SK-N-SH (cell line): Measurements from ENCODE around the gene MOV10L1. TPM values are rescaled to one million over a fixed set of nuclear protein-coding genes. Genes with fewer than 3 reads are reported as not detected.

Experiments
- CTCF ChIA-PET: fragments of 300-600, 350-600 bp; formaldehyde crosslinking; extraction: SDS; loops from one replicate; lab custom pipeline; 2021; lab: Yijun Ruan, JAX
- POLR2A ChIA-PET: fragments of 350-600 bp; sonication (Branson Sonifier 250); formaldehyde crosslinking; extraction: SDS; loops from one replicate; lab custom pipeline; 2020; ENCODE audit warnings: antibody characterized with exemption, inconsistent platforms; lab: Yijun Ruan, JAX
- DNase-seq: peaks from one replicate; pipeline ENCODE4 v3.0.0; 2012
- H2AFZ ChIP-seq: fragments of 200-600 bp; sonication (generic); 2 replicates; pipeline ENCODE4 v1.8.1; 2016; ENCODE audit warnings: antibody characterized with exemption, mild to moderate bottlenecking, low read depth
- H3F3A ChIP-seq: fragments of 200-600 bp; sonication (generic); replicated peaks from 2 replicates; pipeline ENCODE3; 2016; ENCODE audit warnings: antibody characterized with exemption, mild to moderate bottlenecking; ENCODE audit not compliant: insufficient read depth
- H3K27ac ChIP-seq, 2 experiments: fragments of 200-500 bp in 1 of 2; fragments of 200-600 bp in 1 of 2; sonication (Bioruptor generic) in 1 of 2; sonication (generic), shearing (Covaris generic) in 1 of 2; 2 replicates each; pipeline versions ENCODE4 v1.5.1 to v1.6.1; 2014 to 2016; ENCODE audit warnings: low read depth in 2 of 2, inconsistent platforms in 1 of 2, low read length in 1 of 2, mild to moderate bottlenecking in 1 of 2, mixed read lengths in 1 of 2
- H3K27me3 ChIP-seq: fragments of 200-600 bp; sonication (generic), shearing (Covaris generic); 2 replicates; pipeline ENCODE4 v1.6.1; 2016; ENCODE audit warnings: mixed run types; ENCODE audit not compliant: insufficient read depth
- H3K36me3 ChIP-seq, 2 experiments: fragments of 200-500 bp in 1 of 2; fragments of 200-600 bp in 1 of 2; sonication (Bioruptor generic) in 1 of 2; sonication (generic) in 1 of 2; replicated peaks in 1 of 2; 2 replicates each; pipeline versions ENCODE3 to v1.5.1; 2014 to 2016; ENCODE audit warnings: low read length in 1 of 2, mild to moderate bottlenecking in 1 of 2; ENCODE audit not compliant: insufficient read depth in 2 of 2, control insufficient read depth in 1 of 2
- H3K4me1 ChIP-seq, 2 experiments: fragments of 200-500 bp in 1 of 2; fragments of 200-600 bp in 1 of 2; sonication (Bioruptor generic) in 1 of 2; sonication (generic), shearing (Covaris generic) in 1 of 2; 2 replicates each; pipeline versions ENCODE4 v1.5.1 to v1.6.1; 2014 to 2016; ENCODE audit warnings: low read depth in 1 of 2, low read length in 1 of 2, mixed run types in 1 of 2; ENCODE audit not compliant: insufficient read depth in 2 of 2, control insufficient read depth in 1 of 2
- H3K4me2 ChIP-seq: fragments of 200-600 bp; sonication (generic), shearing (Covaris generic); 2 replicates; pipeline ENCODE4 v1.6.1; 2017; ENCODE audit warnings: mixed run types
- H3K4me3 ChIP-seq, 2 experiments: fragments of 200-500 bp in 1 of 2; fragments of 200-600 bp in 1 of 2; sonication (Bioruptor generic) in 1 of 2; sonication (generic), shearing (Covaris generic) in 1 of 2; 2 replicates each; pipeline versions ENCODE4 v1.5.1 to v1.8.1; 2014 to 2016; ENCODE audit warnings: low read depth in 2 of 2, inconsistent platforms in 1 of 2, low read length in 1 of 2, mild to moderate bottlenecking in 1 of 2, mixed read lengths in 1 of 2, moderate library complexity in 1 of 2
- H3K79me2 ChIP-seq: fragments of 200-600 bp; sonication (generic); 2 replicates; pipeline ENCODE4 v1.8.1; 2017; ENCODE audit warnings: mild to moderate bottlenecking; ENCODE audit not compliant: insufficient read depth
- H3K9ac ChIP-seq: fragments of 200-600 bp; sonication (generic); 2 replicates; pipeline ENCODE4 v1.6.1; 2017; ENCODE audit warnings: mixed run types
- H3K9me2 ChIP-seq: fragments of 200-600 bp; sonication (generic); 2 replicates; pipeline ENCODE4 v1.6.1; 2017; ENCODE audit warnings: mixed run types
- H3K9me3 ChIP-seq: fragments of 200-600 bp; sonication (generic); 2 replicates; pipeline ENCODE4 v1.6.1; 2017; ENCODE audit warnings: mixed run types, mild to moderate bottlenecking, moderate library complexity
- H4K20me1 ChIP-seq: fragments of 200-600 bp; sonication (generic); 2 replicates; pipeline ENCODE4 v1.6.1; 2017; ENCODE audit warnings: mild to moderate bottlenecking, mixed run types; ENCODE audit not compliant: insufficient read depth
- EZH2phosphoT487 ChIP-seq: fragments of 200-600 bp; sonication (generic); IDR thresholded peaks from 2 replicates; pipeline ENCODE4 v1.6.1; 2017; ENCODE audit warnings: low read depth, mixed run types, mild to moderate bottlenecking, antibody characterized with exemption, moderate library complexity, borderline replicate concordance
- FOSL2 ChIP-seq: IDR thresholded peaks from 2 replicates; pipeline ENCODE4 v1.4.0; 2012; ENCODE audit warnings: low read depth, mild to moderate bottlenecking, moderate library complexity, borderline replicate concordance
- NRF1 ChIP-seq: IDR thresholded peaks from 2 replicates; pipeline ENCODE4 v1.6.1; 2012; ENCODE audit warnings: low read depth, mild to moderate bottlenecking, low read length
- PBX3 ChIP-seq: IDR thresholded peaks from 2 replicates; pipeline ENCODE4; 2012
- RCOR1 ChIP-seq: fragments of 150-350 bp; IDR thresholded peaks from 2 replicates; pipeline ENCODE4 v1.6.1; 2017; ENCODE audit warnings: antibody characterized with exemption, low read length
- TCF12 ChIP-seq: IDR thresholded peaks from 2 replicates; pipeline ENCODE4 v1.4.0; 2012
- TEAD4 ChIP-seq: IDR thresholded peaks from 2 replicates; pipeline ENCODE4 v1.4.0; 2012; ENCODE audit warnings: mild to moderate bottlenecking, borderline replicate concordance; ENCODE audit not compliant: insufficient read depth
- WGBS: methylation state at CpG from one replicate; pipeline ENCODE4 v1.1.6; 2017; ENCODE audit warnings: low lambda C conversion rate; 5-methylcytosine and 5-hydroxymethylcytosine counted together
- polyA plus RNA-seq, 3 experiments: library from polyadenylated mRNA; depleted of rRNA; stranded (reverse); fragments of >200 nt; gene quantifications; 2 replicates each; pipeline ENCODE4 v1.2.3, GENCODE V29; 2012
- TF ChIP-seq, protein P1 (sequence below): IDR thresholded peaks from 2 replicates; pipeline ENCODE4 v1.4.0; 2012; ENCODE audit warnings: low read depth, borderline replicate concordance

Gene MOV10L1
- polyA plus RNA-seq, 1 of the 3 experiments (the other 2 are of a cell fraction), result 2.1 TPM

DNA sequence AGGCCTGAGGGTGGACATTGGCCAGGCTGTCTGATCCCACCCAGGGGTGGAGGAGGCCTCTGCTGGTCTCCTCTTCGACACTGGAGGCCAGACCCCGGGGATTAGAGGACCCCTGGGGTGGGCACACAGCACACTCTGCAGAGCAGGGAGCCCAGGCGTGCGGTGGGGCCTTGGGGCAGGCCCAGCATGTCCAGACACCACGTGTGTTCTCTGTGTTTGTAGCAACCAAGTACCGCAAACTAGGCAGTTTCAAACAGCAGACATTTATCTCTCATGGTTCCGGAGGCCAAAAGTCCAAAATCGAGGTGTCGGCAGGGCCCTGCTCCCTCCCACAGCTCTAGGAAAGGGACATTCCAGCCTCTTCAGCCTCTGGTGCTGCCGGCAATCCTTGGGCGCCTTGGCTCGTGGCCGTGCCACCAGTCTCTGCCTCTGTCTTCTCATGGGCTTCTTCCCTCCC is 82.2 kb downstream of the MOV10L1 start:
- CTCF ChIA-PET, result interaction anchor here (1.8 kb wide), 1 partner anchor 23 kb away, joined by 14 read pairs; no protein-coding TSS in a partner anchor

GRCh38 chr22:50173311-50173982 is 83.6 kb downstream of the MOV10L1 start:
- Histone ChIP-seq H3K27ac (no peak overlapping the region), H3K9ac (no peak overlapping the region), H3K36me3 (no peaks in the 10 kb centered on the region), H3K4me3 (no peak overlapping the region), H3F3A (no peaks in the 10 kb centered on the region), H3K4me2 (no peak overlapping the region), H3K9me3 (no peaks in the 10 kb centered on the region), H3K27me3 (no peaks in the 10 kb centered on the region), H3K79me2 (no peaks in the 10 kb centered on the region), H3K9me2 (no peaks in the 10 kb centered on the region), H4K20me1 (no peaks in the 10 kb centered on the region), H2AFZ (no peak overlapping the region), H3K4me1 (peaks cover 0 to 3% of the 10 kb centered on the region in 2 experiments; a peak in 1 of 4 replicates)
- CTCF ChIA-PET, result interaction anchor here (0.8 kb wide), 1 partner anchor 11 kb away, joined by 3 read pairs; no protein-coding TSS in a partner anchor
- no peak for DNase-seq
- WGBS, result 89% methylated on average over 23 of the region's 26 CpGs
- TF ChIP-seq TEAD4 (no peak), NRF1 (no peak), EZH2phosphoT487 (no peak), PBX3 (no peak), FOSL2 (no peak)
- POLR2A ChIA-PET, result interaction anchor here (0.6 to 0.7 kb wide), 2 partner anchors 98 to 281 kb away, joined by 3 read pairs; no protein-coding TSS in a partner anchor

More for the DNA sequence above, 82.2 kb downstream of the MOV10L1 start:
- Histone ChIP-seq H3K4me3 (no peak overlapping the region), H3K79me2 (no peaks in the 10 kb centered on the region), H3F3A (no peaks in the 10 kb centered on the region), H3K4me2 (no peak overlapping the region), H4K20me1 (no peaks in the 10 kb centered on the region), H3K9me2 (no peaks in the 10 kb centered on the region), H3K9me3 (no peaks in the 10 kb centered on the region), H2AFZ (no peak overlapping the region), H3K27me3 (no peaks in the 10 kb centered on the region), H3K36me3 (no peaks in the 10 kb centered on the region), H3K27ac (no peak overlapping the region), H3K9ac (no peak overlapping the region), H3K4me1 (peaks cover 0 to 3% of the 10 kb centered on the region in 2 experiments; a peak in 1 of 4 replicates)
- POLR2A ChIA-PET, result no interaction called here
- DNase-seq, result no peak
- no peak for TF ChIP-seq TCF12
- 94% methylated on average over 9 of the region's 13 CpGs for WGBS

DNA sequence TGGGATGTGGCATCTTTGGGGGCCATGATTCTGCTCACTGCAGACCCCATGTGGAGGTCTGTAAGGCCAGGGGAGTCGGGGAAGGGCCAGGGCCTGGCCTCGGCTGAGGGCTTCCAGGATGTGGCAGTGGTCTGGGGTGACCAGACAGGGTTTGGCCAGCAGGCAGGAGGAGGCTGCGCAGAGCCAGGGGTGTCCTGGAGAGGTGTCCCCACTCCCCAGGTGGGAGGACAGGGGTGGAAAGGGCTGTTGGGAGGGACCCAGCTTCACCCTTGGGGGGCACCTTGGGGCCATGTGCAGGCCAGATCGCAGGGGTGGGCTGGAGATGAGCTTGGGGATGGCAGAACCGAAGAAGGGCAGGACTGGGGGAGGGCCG is 84.2 kb downstream of the MOV10L1 start:
- Histone ChIP-seq H3F3A (no peaks in the 10 kb centered on the region), H3K36me3 (no peaks in the 10 kb centered on the region), H3K9ac (no peak overlapping the region), H3K27ac (no peak overlapping the region), H3K4me2 (no peak overlapping the region), H3K4me3 (no peak overlapping the region), H3K4me1 (peaks cover 0 to 3% of the 10 kb centered on the region in 2 experiments; a peak in 1 of 4 replicates), H3K79me2 (no peaks in the 10 kb centered on the region), H3K9me2 (no peaks in the 10 kb centered on the region), H4K20me1 (no peaks in the 10 kb centered on the region), H3K27me3 (no peaks in the 10 kb centered on the region), H3K9me3 (no peaks in the 10 kb centered on the region), H2AFZ (no peak overlapping the region)
- TF ChIP-seq, protein P1, sequence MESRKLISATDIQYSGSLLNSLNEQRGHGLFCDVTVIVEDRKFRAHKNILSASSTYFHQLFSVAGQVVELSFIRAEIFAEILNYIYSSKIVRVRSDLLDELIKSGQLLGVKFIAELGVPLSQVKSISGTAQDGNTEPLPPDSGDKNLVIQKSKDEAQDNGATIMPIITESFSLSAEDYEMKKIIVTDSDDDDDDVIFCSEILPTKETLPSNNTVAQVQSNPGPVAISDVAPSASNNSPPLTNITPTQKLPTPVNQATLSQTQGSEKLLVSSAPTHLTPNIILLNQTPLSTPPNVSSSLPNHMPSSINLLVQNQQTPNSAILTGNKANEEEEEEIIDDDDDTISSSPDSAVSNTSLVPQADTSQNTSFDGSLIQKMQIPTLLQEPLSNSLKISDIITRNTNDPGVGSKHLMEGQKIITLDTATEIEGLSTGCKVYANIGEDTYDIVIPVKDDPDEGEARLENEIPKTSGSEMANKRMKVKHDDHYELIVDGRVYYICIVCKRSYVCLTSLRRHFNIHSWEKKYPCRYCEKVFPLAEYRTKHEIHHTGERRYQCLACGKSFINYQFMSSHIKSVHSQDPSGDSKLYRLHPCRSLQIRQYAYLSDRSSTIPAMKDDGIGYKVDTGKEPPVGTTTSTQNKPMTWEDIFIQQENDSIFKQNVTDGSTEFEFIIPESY, result no peak
- no peak for TF ChIP-seq TEAD4
- no peak for TF ChIP-seq RCOR1
- no peak for TF ChIP-seq EZH2phosphoT487
- WGBS, result 100% methylated on average over 2 of the region's 6 CpGs
- POLR2A ChIA-PET, result no interaction called here
- CTCF ChIA-PET, result interaction anchor here (0.8 kb wide), 1 partner anchor 10 kb away, joined by 3 read pairs; no protein-coding TSS in a partner anchor
- DNase-seq, result no peak
